ENCODE measurements around the gene GNAO1.

DNA sequence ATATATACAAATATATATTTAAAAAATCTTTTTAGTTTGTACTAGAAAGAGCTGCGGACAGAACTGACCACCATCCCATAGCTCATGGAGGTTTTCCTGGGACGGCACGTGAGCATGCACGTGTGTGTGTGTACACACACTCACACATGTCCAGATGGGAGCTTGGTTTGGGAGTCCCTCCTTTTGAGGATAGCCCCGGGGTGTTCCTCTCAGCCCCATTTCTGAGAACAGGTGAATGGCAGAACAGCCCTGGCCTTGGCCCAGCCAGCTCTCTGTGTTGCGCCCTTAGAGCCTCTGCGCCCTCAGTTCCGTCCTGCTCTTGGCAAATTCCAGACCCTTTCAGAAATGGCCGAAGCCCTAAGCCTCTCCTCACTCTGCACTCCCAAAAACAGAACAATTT lies 163.9 kb downstream of the GNAO1 start:
- no peak for TF ChIP-seq EZH2 (IDR thresholded peaks at IDR 0.05; ENCODE audit: insufficient read depth, poor library complexity, severe bottlenecking)
- no peak for TF ChIP-seq EZH2phosphoT487 (IDR thresholded peaks at IDR 0.05; ENCODE audit: insufficient read depth, low read depth)
